Urinary bladder (tissue), 4 donors: ENCODE measurements around the gene CLEC18A. TPM values are rescaled to one million over a fixed set of nuclear protein-coding genes. Genes with fewer than 3 reads are reported as not detected.
A peak's percentile ranks its signal among the peaks of the same experiment; 100 is the strongest.
"Not testable (repeated sequence)": the region's sequence is repeated elsewhere in the genome, so short reads cannot be mapped to it uniquely, and the experiment has no call there.

Experiments used
- DNase-seq: peaks from one replicate; pipeline ENCODE4 v3.0.0-alpha.2; 2015; ENCODE audit errors: extremely low spot score
- H3K27ac ChIP-seq: one replicate; pipeline ENCODE4 v1.5.1; 2013; ENCODE audit warnings: low read depth, mild to moderate bottlenecking, moderate library complexity
- H3K36me3 ChIP-seq: one replicate; pipeline ENCODE4 v1.6.1; 2013; ENCODE audit warnings: mild to moderate bottlenecking, moderate library complexity; ENCODE audit not compliant: insufficient read depth
- H3K4me1 ChIP-seq: one replicate; pipeline ENCODE4 v1.6.1; 2013; ENCODE audit warnings: mild to moderate bottlenecking, moderate library complexity; ENCODE audit not compliant: insufficient read depth
- H3K4me3 ChIP-seq: one replicate; pipeline ENCODE4 v1.5.1; 2013; ENCODE audit warnings: low read depth, low read length
- WGBS: extraction: QIAGEN DNeasy Blood & Tissue Kit; methylation state at CpG from one replicate; pipeline ENCODE4 v1.1.7; 2013; 5-methylcytosine and 5-hydroxymethylcytosine counted together
- polyA plus RNA-seq: library from polyadenylated mRNA; stranded (reverse); fragments of 200-250 nt; gene quantifications from one replicate; pipeline ENCODE4 v1.2.3, GENCODE V29; 2013
- small RNA-seq: library from RNA; depleted of rRNA; stranded (forward); fragments of <200 nt; gene quantifications from one replicate; pipeline ENCODE3, GENCODE V24; 2014
- total RNA-seq: library from RNA; depleted of rRNA; stranded (reverse); fragments of >200 nt; gene quantifications from one replicate; pipeline ENCODE4 v1.2.3, GENCODE V29; 2014
- donor health status: healthy with polysubstance abuse.
- donor health status: healthy.

CLEC18A gene
- total and polyA plus RNA-seq, 2 donors = 0.33 to 1.7 TPM

GRCh38 chr16:69997956-69998355 is 46.8 kb downstream of the CLEC18A start:
- not testable (repeated sequence) for H3K4me1 ChIP-seq, DNase-seq, H3K27ac ChIP-seq, H3K36me3 ChIP-seq, H3K4me3 ChIP-seq
- 76% methylated on average over 3 of the region's 3 CpGs for WGBS

DNA sequence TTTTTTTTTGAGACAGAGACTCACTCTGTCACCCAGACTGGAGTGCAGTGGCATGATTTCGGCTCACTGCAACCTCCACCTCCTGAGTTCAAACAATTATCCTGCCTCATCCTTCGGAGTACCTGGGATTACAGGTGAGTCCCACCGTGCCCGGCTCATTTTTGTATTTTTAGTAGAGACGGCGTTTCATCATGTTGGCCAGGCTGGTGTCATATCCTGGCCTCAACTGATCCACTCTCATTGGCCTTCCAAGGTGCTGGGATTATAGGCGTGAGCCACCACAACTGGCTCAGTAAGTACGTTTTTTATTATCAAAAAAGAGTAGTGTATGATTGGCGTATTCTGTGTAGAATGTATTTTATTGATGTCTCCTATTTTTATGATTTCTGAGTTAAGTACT is 48.7 kb downstream of the CLEC18A start:
- not testable (repeated sequence) for H3K27ac ChIP-seq, DNase-seq, H3K4me1 ChIP-seq, H3K36me3 ChIP-seq, H3K4me3 ChIP-seq
- WGBS = 87% methylated on average over 9 of the region's 9 CpGs

DNA sequence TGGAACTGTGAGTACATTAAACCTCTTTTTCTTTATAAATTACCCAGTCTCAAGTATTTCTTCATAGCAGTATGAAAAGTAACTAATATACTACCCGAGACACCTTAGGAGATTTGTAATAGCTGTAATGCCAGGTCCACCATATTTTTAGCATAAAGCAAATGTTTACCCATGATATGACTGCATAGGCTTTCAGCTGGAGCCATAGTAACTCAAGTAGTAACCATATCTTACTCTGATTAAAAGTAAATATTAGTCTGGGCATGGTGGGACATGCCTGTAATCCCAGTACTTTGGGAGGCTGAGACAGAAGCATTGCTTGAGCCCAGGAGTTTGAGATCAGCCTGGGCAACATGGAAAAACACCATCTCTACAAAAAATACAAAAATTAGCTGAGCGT is 52.4 kb downstream of the CLEC18A start:
- WGBS = 87% methylated on average over 2 of the region's 2 CpGs
- not testable (repeated sequence) for H3K27ac ChIP-seq, DNase-seq, H3K4me1 ChIP-seq, H3K36me3 ChIP-seq, H3K4me3 ChIP-seq

DNA sequence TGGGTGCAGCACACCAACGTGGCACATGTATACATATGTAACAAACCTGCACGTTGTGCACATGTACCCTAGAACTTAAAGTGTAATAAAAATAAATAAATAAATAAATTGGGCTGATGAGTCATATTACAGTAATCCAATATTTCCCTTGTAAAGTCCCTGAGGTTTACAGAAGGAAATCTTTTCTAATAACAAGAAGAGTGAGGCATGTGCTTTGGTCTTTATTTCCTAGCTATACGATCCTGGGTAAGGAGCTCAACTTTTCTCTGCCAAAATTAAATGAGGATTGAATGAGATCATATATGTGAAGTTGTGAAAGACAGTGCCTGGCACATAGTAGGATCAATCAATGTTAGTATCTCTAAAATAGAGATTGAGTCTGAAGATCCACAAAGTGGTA is 57.5 kb downstream of the CLEC18A start:
- not testable (repeated sequence) for H3K4me3 ChIP-seq, DNase-seq, H3K27ac ChIP-seq, H3K4me1 ChIP-seq, H3K36me3 ChIP-seq
- WGBS = 70% methylated on average over 3 of the region's 3 CpGs

DNA sequence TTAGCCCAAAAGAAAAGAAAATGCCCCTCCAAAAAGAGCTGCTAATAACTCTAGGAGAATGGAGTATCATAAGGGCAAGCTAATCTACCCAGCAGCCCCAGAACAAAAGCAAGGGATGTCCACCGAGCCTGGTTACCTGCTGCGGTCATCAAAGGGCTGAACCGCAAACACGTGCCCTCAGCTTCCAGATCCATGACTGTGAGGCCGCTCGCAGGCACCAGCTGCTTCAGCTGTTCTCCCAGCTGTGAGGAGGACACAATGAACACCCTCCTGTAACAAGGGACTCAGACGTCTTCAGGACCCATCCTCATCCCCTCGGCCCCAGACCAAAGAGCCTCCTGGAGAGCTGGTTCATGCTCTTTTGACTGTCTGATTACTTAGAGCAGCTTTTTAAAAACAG is 59.5 kb downstream of the CLEC18A start:
- not testable (repeated sequence) for H3K4me3 ChIP-seq, H3K4me1 ChIP-seq, H3K27ac ChIP-seq, DNase-seq
- 91% methylated on average over 8 of the region's 8 CpGs for WGBS
- peaks cover 10% of the 10 kb centered on the region for H3K36me3 ChIP-seq

DNA sequence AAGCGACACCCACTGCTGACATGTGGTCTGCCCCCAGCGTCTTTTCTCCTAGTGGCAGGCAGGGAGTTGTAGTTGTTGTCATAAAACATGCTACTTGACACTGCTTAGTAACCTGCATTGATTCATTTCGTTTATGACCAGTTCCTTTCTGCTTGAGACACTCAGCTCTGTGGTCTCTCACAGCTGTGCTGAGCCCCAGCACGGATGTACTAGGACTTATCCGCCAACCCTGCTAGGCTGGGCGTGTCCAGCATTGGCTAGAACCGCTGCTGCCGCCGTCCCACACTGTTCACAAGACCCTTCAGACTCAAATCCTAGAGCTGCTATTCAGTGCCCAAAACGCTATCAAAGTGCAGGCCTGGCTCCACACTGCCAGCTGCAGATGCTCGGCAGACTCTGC is 60.0 kb downstream of the CLEC18A start:
- H3K36me3 ChIP-seq = peaks cover 10% of the 10 kb centered on the region
- not testable (repeated sequence) for H3K4me1 ChIP-seq, H3K4me3 ChIP-seq, DNase-seq, H3K27ac ChIP-seq
- WGBS = 74% methylated on average over 10 of the region's 11 CpGs

GRCh38 chr16:70012354-70012753 is 61.2 kb downstream of the CLEC18A start:
- H3K4me3 ChIP-seq, H3K27ac ChIP-seq, DNase-seq, H3K4me1 ChIP-seq: not testable (repeated sequence)
- H3K36me3 ChIP-seq = peaks cover 10% of the 10 kb centered on the region
- 91% methylated on average over 11 of the region's 11 CpGs for WGBS

GRCh38 chr16:70012951-70013350 is 61.8 kb downstream of the CLEC18A start:
- H3K4me3 ChIP-seq, H3K4me1 ChIP-seq, DNase-seq, H3K27ac ChIP-seq: not testable (repeated sequence)
- H3K36me3 ChIP-seq = peaks cover 10% of the 10 kb centered on the region
- 86% methylated on average over 11 of the region's 11 CpGs for WGBS

Small RNA genes within 50 kb of the gene (small RNA-seq; reads per million reads assigned to genes)
- gene AC026468.1 = not detected
- gene MIR140 = 141 reads per million, percentile 97 among the genes with 10 or more reads in this experiment

Other genes starting within 250 kb of the CLEC18A start
- 12.1 TPM for gene NQO1, start 224.8 kb upstream of the CLEC18A start, total RNA-seq
- 92.5 TPM for gene NQO1, start 224.8 kb upstream of the CLEC18A start, polyA plus RNA-seq
- gene NOB1, start 196.4 kb upstream of the CLEC18A start, total RNA-seq = 9.8 TPM
- 48.7 TPM for gene NOB1, start 196.4 kb upstream of the CLEC18A start, polyA plus RNA-seq
- gene WWP2, start 189.0 kb upstream of the CLEC18A start, total RNA-seq = 17.8 TPM
- 20.4 TPM for gene WWP2, start 189.0 kb upstream of the CLEC18A start, polyA plus RNA-seq
- gene PDPR, start 163.0 kb downstream of the CLEC18A start, total RNA-seq = 18.9 TPM
- gene PDPR, start 163.0 kb downstream of the CLEC18A start, polyA plus RNA-seq = 17.2 TPM
- gene CLEC18C, start 222.5 kb downstream of the CLEC18A start, total RNA-seq = not detected
- 0.04 TPM for gene CLEC18C, start 222.5 kb downstream of the CLEC18A start, polyA plus RNA-seq